HK-2 (cell line): Measurements from ENCODE around the gene MARS1.

Experiments used
- DNase-seq: peaks from one replicate; pipeline ENCODE4 v3.0.0-alpha.2; 2018; ENCODE audit not compliant: unreplicated experiment

The MARS1 gene

DNA sequence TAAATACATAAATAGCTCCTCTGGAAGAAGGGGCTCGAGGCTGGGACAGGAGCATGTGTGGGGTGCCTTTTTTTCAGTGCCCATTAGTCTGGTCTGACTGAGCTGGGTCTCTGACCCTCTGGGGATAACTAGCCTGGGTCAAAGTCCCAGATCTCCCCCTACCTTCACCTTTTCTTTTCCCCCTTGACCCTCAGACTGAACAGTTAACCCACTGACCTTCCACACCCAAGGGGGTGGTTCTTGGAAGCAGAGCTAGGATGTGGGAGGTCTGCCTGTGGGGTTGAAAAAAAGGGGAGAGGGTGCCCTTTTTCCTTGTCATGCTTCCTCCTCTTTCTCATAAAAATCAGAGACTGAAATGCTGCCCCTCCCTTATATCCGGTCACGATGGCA, 29.2 kb upstream of the MARS1 start:
- no peak for DNase-seq

DNA sequence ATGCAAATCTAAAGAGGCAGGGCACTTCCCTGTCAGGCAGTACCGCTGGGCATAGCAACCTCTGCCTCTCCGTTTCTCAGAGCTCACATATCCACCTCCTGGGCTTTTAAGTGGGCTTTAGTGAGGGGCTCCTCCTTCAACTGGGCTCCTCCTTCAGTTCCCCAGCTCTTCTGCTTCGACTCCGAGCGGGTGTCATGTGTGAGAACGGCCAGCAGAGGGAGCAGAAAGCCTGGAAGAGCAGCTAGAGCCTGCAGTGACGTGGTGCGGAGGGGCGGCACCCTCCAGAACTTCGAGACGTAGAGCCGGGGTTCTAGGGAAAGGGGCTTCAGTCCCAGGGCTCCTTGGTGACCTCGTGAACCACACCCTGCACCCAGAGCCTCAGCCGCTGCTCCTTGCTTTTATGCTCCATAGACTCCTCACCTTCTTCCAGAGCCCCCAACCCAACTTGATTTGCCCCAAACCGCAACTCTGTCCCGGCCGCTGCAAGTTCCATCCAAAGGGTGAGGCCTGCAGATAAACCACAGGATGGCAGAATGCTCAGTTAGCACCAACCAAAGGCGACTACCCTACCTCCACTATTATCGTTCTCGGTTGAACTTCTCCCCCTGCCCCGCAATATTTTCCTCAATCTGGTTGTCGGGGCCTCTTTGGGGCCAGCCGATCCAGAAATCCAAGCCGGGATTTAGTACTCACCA, 28.7 kb upstream of the MARS1 start:
- peak; percentile 96 for DNase-seq

DNA sequence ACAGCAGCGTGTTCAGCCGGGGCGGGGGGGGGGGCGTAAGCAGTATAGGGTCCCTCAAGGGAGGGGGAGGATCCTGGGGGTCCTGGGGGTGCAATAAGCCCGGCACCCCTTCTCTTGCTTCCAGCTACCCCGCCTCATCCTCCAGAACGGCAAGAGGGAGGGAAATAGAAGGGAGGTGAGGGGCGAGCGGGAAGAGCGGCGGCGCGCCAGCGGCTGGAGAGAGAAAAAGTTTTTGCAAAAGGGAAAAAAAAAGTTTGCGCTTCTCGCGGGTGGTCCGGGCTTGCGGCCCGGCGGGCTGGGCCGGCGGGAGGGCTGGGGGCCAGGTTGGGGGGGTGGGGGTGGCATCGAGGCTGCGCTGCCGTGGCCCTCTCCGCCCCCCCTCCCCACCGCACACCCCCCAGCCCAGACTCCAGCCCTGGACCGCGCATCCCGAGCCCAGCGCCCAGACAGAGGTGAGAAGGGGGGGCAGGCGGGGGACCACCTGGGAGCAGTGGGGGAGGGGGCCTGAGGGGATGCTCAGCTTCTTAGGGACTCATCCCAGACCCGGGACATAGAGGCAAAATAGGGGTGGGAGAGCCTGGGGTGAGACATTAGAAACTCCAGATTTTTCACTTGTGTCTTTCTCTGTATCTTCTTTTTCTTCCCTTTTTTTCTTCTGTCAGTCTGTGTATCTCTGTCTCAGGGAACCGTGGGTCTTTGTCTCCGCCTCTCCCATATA, 28.0 kb upstream of the MARS1 start, which contains the start of gene GLI1:
TSS of gene GLI1 (plus strand) at position 36 of the 718 bp plus-strand sequence. CDS start 3,907 bp downstream, outside the sequence.
- no peak for DNase-seq

DNA sequence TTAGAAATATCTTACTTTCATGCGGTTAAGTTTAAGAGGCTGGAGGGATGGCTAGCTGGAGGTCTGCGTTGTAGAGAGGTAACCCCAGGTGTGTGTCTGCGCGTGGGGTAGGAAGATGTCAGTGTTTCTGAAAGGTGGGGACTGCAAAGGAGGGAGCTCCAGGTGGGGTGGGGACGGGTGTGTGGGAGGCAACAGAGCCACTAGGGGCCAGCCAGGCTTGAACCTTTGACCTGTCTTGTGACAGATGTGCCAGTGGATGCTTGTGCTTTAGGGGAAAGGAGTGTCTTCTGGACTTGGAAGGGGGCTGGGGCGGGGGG, 27.4 kb upstream of the MARS1 start:
- no peak for DNase-seq

DNA sequence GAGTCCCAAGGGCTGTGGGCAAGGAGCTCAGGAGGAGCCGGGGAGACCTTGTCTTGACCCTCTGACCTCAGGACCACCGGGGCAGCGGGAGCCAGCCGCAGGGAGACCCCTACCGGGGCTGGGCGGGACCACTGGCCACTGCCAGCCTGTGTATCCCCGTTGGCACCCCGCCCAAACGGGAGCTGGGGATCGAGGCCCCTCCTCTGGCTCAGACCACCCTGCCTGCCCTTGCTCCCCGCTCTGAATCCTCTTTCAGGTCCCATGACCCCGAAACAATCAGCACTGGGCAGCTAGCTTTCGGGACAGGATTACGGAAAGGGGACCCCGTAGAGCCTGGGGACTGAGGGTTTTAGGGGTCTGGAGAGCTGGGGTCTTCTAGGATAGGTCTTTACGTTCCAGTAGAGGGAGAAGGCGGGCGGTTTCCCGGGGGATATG, 27.0 kb upstream of the MARS1 start:
- no peak for DNase-seq

DNA sequence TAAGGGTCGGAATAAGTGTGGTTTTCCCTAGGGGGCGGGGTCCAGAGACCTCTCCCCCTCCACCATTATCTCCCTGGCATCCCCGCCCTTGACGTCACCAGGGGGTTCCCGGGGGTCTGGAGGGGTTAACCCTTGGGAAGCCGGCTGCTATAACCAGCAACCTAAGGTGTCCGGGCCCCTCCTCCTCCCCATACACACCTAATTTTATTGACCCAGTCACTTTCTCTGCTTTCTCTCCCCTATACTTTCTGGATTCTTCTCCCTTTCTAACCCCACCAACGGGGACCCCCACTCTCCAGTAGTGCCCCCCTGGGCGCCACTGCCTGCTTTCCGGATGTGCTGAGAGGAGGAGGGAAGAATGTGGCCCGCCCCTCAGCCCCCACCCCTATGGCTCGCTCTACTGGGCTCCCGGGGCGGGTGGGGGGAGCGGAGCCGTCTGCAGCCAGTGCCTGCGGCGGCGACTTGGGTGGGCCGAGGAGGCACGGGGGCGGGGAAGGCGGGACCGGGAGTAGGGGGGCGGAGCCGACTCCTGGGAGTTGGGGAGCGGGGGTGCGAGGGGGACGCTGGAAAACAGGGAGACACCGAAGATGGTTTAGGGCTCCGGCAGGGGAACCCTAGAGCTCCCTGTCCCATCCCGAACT, 26.5 kb upstream of the MARS1 start:
- peak; percentile 53 for DNase-seq

DNA sequence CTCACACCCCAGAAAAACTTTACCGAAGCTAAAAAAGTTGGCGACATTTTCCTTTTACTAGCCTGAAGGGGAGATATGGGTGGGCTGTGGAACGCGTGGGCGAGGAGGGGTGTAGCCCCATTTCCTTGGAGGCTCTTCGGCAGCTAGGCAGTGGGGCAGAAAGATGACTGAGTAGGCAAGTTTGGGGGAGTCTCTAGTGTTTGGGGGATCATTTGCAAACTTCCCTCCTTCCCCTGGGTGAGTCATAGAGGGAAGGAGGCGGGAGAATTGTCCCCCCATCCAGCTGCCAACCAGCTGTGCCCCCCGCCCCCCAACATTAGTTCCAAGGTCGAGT, 26.0 kb upstream of the MARS1 start:
- no peak for DNase-seq

DNA sequence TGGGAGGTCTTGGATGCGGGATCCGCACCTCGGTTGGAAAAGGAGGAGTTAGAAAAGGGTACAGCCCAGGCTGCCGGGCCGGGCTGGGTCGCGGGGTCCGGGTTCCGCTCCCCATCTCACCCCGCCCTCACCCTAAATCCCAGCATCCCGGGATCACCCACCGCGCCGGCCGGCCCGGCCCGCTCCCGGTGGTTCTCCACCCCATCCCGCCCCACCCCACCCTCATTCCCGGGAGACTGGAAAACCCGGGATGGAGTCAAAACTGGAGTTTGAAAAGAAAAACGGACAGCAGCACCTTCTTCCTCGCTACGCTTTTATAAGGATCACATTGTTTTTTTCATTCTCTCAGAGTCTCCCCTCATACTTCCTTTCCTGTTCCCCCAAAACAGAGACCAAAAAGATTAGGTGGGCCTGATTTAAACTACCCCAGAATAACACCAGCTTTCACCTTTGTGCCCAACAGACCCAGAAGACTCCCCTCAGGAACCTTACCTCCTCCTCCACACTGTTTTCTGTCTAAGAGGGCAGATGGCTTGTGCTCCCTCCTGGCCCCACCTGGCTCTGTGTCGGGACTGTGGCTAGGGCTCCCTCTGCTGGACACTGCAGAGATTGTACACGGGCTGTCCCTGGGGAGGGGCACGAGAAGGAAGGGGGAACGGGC, 25.5 kb upstream of the MARS1 start:
- DNase-seq: peak; percentile 92

DNA sequence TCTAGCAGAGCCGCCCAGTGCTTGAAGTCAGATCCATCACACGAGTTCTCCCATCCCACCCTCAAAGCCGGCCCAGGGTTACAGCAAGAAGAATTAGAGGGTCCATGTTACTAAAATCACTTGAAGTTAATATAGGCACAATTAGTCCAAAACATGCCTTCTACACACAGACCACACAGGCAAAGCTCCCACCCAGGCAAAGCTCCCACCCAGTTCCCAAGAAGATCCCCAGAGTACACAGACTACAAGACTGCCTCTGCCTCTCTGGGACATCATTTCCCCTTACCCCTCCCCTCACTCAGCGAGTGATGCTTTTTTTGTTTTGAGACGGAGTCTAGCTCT, 25.0 kb upstream of the MARS1 start:
- no peak for DNase-seq

DNA sequence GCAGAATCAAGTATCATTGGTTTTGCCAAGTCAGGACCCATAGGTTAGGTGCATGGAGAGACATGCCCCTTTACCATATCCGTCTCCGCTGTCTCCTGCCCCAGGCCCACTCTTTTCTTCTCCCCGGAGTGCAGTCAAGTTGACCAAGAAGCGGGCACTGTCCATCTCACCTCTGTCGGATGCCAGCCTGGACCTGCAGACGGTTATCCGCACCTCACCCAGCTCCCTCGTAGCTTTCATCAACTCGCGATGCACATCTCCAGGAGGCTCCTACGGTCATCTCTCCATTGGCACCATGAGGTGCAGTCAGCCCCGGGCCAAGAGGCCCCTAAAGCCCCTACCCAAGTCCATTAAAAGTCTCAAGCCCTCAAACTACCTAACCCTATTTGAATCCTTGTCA, 23.3 kb upstream of the MARS1 start:
- no peak for DNase-seq

DNA sequence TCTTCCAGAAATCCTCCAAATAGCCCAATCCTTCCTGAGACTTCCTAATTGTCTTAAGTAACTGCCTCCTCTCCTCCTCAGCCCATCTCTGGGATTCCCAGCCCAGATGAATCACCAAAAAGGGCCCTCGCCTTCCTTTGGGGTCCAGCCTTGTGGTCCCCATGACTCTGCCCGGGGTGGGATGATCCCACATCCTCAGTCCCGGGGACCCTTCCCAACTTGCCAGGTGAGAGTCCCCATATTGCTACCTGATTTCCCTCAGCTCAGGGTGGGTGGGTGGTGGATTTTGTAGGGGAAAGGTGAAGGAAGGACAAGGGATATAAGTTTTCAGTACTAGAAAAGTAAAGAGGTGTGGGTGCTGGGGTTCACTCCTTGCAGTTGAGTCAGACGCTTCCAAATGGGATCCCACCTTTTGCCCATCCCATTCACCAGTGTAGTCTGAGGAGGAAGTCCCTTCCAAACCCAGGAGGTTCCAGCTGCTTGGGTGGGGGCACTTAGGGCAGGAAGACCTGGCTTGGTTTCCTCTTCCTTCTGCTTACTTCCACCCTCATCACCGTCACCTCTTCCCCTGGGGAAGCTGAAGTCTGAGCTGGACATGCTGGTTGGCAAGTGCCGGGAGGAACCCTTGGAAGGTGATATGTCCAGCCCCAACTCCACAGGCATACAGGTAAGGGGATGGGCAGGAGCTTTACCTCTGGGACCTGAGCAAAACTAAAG, 22.7 kb upstream of the MARS1 start:
- no peak for DNase-seq

DNA sequence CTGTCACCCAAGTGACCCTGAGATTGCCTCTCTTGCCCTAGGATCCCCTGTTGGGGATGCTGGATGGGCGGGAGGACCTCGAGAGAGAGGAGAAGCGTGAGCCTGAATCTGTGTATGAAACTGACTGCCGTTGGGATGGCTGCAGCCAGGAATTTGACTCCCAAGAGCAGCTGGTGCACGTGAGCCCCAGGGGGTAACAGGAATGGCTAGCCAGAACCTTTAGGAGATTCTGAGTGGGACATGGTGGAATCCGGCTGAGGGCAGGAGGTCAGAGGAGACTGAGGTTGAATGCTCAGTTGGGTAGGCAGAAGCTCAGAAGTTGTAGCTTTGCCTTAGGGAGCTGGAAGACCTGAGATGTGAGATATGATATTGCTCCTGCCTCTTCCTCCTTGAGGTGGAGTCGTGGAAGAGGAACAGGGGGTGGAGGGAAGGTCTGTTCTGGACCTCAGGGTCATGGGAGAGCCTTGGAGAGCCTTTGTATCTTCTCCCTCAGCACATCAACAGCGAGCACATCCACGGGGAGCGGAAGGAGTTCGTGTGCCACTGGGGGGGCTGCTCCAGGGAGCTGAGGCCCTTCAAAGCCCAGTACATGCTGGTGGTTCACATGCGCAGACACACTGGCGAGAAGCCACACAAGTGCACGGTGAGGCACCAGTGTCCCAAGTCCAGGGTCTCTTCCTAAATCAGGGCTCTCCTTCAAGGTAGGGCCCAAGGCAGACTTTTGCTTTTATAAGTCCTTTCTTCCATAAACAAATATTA, 21.9 kb upstream of the MARS1 start:
- no peak for DNase-seq

DNA sequence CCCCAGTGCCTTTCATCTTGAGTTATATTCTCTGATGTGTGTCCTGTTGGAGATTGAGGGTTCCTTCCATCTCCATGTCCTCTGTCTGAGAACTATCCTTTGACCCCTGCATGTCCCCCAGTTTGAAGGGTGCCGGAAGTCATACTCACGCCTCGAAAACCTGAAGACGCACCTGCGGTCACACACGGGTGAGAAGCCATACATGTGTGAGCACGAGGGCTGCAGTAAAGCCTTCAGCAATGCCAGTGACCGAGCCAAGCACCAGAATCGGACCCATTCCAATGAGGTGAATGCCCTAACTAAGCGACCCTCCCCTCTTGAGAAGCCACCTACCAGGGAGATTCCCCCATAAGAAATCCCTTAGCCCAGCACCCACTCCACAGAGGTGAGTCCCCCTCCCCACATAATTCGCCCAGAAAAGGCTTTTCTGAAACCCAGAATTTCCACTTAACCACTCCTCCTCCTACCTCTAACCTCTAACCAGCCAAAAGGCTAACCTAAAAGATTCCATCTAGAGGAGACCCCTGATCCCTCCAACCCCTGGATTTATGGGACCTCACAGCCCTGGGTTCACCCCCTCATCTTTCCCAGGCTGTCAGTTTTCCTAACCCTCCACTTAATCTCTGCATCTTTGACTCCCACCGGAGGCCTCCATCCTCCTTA, 20.5 kb upstream of the MARS1 start:
- DNase-seq: no peak

DNA sequence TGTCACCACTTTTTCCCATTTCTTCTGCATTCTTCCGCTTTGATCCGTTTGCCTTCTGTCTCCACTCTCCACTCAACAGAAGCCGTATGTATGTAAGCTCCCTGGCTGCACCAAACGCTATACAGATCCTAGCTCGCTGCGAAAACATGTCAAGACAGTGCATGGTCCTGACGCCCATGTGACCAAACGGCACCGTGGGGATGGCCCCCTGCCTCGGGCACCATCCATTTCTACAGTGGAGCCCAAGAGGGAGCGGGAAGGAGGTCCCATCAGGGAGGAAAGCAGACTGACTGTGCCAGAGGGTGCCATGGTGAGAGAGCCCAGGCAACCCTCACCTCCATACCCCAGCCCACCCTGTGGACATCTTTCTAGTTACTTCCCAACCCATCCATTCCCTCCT, 20.0 kb upstream of the MARS1 start:
- DNase-seq: no peak

DNA sequence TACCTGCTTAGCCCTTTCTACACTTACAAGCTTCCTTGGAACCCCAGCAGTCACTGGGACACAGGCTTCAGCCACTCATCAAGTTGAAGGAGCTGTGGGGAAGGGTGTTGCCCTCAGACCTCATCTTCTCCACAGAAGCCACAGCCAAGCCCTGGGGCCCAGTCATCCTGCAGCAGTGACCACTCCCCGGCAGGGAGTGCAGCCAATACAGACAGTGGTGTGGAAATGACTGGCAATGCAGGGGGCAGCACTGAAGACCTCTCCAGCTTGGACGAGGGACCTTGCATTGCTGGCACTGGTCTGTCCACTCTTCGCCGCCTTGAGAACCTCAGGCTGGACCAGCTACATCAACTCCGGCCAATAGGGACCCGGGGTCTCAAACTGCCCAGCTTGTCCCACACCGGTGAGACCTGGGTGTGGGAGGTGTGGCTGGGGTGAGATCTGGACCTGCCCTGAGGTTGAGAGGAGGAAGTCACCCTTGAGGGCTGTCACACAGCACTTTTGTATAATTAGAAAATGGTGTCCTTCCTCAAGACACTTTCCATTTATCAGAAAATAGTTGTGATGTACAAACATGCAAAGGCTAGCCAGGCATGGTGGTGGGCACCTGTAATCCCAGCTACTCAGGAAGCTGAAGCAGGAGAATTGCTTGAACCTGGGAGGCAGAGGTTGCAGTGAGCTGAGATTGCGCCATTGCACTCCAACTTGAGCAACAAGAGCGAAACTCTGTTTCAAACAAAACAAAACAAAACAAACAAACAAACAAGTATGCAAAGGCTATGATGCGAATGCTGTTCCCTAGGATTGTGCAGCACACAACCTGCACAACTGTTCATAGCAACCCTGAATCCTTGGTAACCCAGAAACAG, 18.3 kb upstream of the MARS1 start:
- no peak for DNase-seq

DNA sequence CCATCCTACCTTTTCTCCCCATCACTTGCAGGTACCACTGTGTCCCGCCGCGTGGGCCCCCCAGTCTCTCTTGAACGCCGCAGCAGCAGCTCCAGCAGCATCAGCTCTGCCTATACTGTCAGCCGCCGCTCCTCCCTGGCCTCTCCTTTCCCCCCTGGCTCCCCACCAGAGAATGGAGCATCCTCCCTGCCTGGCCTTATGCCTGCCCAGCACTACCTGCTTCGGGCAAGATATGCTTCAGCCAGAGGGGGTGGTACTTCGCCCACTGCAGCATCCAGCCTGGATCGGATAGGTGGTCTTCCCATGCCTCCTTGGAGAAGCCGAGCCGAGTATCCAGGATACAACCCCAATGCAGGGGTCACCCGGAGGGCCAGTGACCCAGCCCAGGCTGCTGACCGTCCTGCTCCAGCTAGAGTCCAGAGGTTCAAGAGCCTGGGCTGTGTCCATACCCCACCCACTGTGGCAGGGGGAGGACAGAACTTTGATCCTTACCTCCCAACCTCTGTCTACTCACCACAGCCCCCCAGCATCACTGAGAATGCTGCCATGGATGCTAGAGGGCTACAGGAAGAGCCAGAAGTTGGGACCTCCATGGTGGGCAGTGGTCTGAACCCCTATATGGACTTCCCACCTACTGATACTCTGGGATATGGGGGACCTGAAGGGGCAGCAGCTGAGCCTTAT, 17.4 kb upstream of the MARS1 start:
- DNase-seq: no peak

DNA sequence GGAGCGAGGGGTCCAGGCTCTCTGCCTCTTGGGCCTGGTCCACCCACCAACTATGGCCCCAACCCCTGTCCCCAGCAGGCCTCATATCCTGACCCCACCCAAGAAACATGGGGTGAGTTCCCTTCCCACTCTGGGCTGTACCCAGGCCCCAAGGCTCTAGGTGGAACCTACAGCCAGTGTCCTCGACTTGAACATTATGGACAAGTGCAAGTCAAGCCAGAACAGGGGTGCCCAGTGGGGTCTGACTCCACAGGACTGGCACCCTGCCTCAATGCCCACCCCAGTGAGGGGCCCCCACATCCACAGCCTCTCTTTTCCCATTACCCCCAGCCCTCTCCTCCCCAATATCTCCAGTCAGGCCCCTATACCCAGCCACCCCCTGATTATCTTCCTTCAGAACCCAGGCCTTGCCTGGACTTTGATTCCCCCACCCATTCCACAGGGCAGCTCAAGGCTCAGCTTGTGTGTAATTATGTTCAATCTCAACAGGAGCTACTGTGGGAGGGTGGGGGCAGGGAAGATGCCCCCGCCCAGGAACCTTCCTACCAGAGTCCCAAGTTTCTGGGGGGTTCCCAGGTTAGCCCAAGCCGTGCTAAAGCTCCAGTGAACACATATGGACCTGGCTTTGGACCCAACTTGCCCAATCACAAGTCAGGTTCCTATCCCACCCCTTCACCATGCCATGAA, 16.8 kb upstream of the MARS1 start:
- DNase-seq: no peak

DNA sequence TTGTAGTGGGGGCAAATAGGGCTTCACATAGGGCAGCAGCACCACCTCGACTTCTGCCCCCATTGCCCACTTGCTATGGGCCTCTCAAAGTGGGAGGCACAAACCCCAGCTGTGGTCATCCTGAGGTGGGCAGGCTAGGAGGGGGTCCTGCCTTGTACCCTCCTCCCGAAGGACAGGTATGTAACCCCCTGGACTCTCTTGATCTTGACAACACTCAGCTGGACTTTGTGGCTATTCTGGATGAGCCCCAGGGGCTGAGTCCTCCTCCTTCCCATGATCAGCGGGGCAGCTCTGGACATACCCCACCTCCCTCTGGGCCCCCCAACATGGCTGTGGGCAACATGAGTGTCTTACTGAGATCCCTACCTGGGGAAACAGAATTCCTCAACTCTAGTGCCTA, 16.2 kb upstream of the MARS1 start:
- no peak for DNase-seq

DNA sequence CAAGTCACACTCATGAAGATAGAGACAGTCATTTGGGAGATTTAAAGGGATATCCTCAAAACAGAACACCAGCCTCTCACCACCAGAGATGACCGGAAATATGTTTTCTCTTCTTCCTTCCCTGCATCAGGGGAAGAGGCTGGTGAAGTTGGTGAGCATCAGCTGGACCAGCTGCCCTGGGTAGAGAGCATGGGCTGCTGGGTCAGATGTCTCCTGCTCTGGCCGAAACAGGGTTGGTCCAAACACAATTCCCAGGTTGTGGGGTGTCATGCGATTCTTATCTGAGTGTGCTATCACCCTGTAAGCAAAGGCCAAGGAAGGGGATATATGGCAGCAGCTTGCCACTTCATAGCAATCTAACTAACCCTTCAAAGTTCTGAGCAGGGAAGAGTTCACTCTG, 15.5 kb upstream of the MARS1 start:
- no peak for DNase-seq
